LHCN-M2 (cell line): ENCODE results near the gene ALKBH8. TPM values are rescaled to one million over a fixed set of nuclear protein-coding genes. Genes with fewer than 3 reads are reported as not detected.
"Not testable (repeated sequence)": the region's sequence is repeated elsewhere in the genome, so short reads cannot be mapped to it uniquely, and the experiment has no call there.

Experiments used
- DNase-seq: peaks from one replicate; pipeline ENCODE4 v3.0.0-alpha.2; 2012; ENCODE audit warnings: low read depth
- total RNA-seq: library from RNA; depleted of rRNA; stranded (reverse); fragments of >200 nt; gene quantifications from 2 replicates; pipeline ENCODE4 v1.2.3, GENCODE V29; 2014

ALKBH8 gene
- total RNA-seq, 1 experiment from 2014 or later = 7.9 TPM

- peak; percentile 11 for DNase-seq
Observed at GRCh38 chr11:107508201-107508857, 57.2 kb downstream of the ALKBH8 start.

GRCh38 chr11:107505647-107506225 lies 59.8 kb downstream of the ALKBH8 start:
- no peak for DNase-seq

GRCh38 chr11:107504981-107505380 lies 60.6 kb downstream of the ALKBH8 start:
- DNase-seq = no peak

GRCh38 chr11:107501713-107502112 lies 63.8 kb downstream of the ALKBH8 start:
- no peak for DNase-seq

GRCh38 chr11:107497371-107497770 lies 68.2 kb downstream of the ALKBH8 start:
- DNase-seq = not testable (repeated sequence)

- peak; percentile 39 for DNase-seq
Observed at GRCh38 chr11:107496011-107496410, 69.5 kb downstream of the ALKBH8 start.

- DNase-seq = no peak
Observed at GRCh38 chr11:107494055-107494454, 71.5 kb downstream of the ALKBH8 start.

- peak; percentile 61 for DNase-seq
Observed at GRCh38 chr11:107493117-107493516, 72.4 kb downstream of the ALKBH8 start.

GRCh38 chr11:107490836-107491235 lies 74.7 kb downstream of the ALKBH8 start:
- no peak for DNase-seq

GRCh38 chr11:107482234-107482633 lies 83.3 kb downstream of the ALKBH8 start:
- DNase-seq = no peak

GRCh38 chr11:107478922-107479321 lies 86.6 kb downstream of the ALKBH8 start:
- no peak for DNase-seq

GRCh38 chr11:107477820-107478219 lies 87.7 kb downstream of the ALKBH8 start:
- DNase-seq = no peak

- DNase-seq = no peak
Observed at GRCh38 chr11:107473792-107474191, 91.7 kb downstream of the ALKBH8 start.

- no peak for DNase-seq
Observed at GRCh38 chr11:107472966-107473365, 92.6 kb downstream of the ALKBH8 start.

- DNase-seq = peak; percentile 57
Observed at GRCh38 chr11:107468596-107468995, 96.9 kb downstream of the ALKBH8 start.

GRCh38 chr11:107467696-107468095 lies 97.8 kb downstream of the ALKBH8 start:
- no peak for DNase-seq

GRCh38 chr11:107466275-107466866 lies 99.2 kb downstream of the ALKBH8 start:
- not testable (repeated sequence) for DNase-seq

GRCh38 chr11:107457558-107458271 lies 107.8 kb downstream of the ALKBH8 start, which contains the start of gene CWF19L2:
Gene CWF19L2, minus strand, starts transcription at chr11:107457825. Its CDS starts 9 bp downstream, at chr11:107457816.
- peak; percentile 93 for DNase-seq

- peak; percentile 2 for DNase-seq
Observed at GRCh38 chr11:107457205-107457557, 108.4 kb downstream of the ALKBH8 start.

- DNase-seq = no peak
Observed at GRCh38 chr11:107453594-107454286, 111.8 kb downstream of the ALKBH8 start.
